CD14-positive monocyte (primary cell): ENCODE measurements around the gene PITPNM1. TPM values are rescaled to one million over a fixed set of nuclear protein-coding genes. Genes with fewer than 3 reads are reported as not detected.

Source experiments
- DNase-seq, 3 donors: peaks; one replicate each; pipeline ENCODE4 v3.0.0-alpha.2; 2011 to 2022
- H2AFZ ChIP-seq: 2 replicates; pipeline ENCODE4 v1.6.0; 2012; ENCODE audit warnings: mild to moderate bottlenecking, low read depth, low read length, inconsistent platforms; ENCODE audit not compliant: insufficient read depth, poor library complexity, severe bottlenecking
- H3K27ac ChIP-seq, 2 donors: 1 replicate in 1 of 2; 2 replicates in 1 of 2; pipeline ENCODE4 v1.5.1; 2012 to 2013; ENCODE audit warnings: low read length in 2 of 2, control low read depth in 1 of 2, inconsistent platforms in 1 of 2, low read depth in 1 of 2, mild to moderate bottlenecking in 1 of 2
- H3K27me3 ChIP-seq, 2 donors: one replicate each; pipeline versions ENCODE4 v1.6.0 to v1.6.1; 2011 to 2013; ENCODE audit warnings: low read length in 2 of 2; ENCODE audit not compliant: control insufficient read depth in 2 of 2, insufficient read depth in 2 of 2
- H3K36me3 ChIP-seq, 2 donors: replicated peaks in 1 of 2; 1 replicate in 1 of 2; 2 replicates in 1 of 2; pipeline versions ENCODE4 v1.5.1 to v1.6.1; 2012 to 2013; ENCODE audit warnings: low read length in 2 of 2, control low read depth in 1 of 2, inconsistent platforms in 1 of 2, mild to moderate bottlenecking in 1 of 2; ENCODE audit not compliant: insufficient read depth in 2 of 2, control insufficient read depth in 1 of 2
- H3K4me1 ChIP-seq, 2 donors: 1 replicate in 1 of 2; 2 replicates in 1 of 2; pipeline versions ENCODE4 v1.5.1 to v1.6.1; 2012 to 2013; ENCODE audit warnings: low read length in 2 of 2, control low read depth in 1 of 2, inconsistent platforms in 1 of 2, mild to moderate bottlenecking in 1 of 2, moderate library complexity in 1 of 2; ENCODE audit not compliant: insufficient read depth in 2 of 2, control insufficient read depth in 1 of 2
- H3K4me2 ChIP-seq: replicated peaks from 2 replicates; pipeline ENCODE3; 2012; ENCODE audit warnings: low read length, moderate library complexity, mild to moderate bottlenecking; ENCODE audit not compliant: poor library complexity, severe bottlenecking; ENCODE audit errors: extremely low read depth
- H3K4me3 ChIP-seq, 3 experiments: fragments of 200-600 bp in 1 of 3; sonication (generic) in 1 of 3; replicated peaks in 1 of 3; 1 replicate in 2 of 3; 2 replicates in 1 of 3; pipeline ENCODE4 v1.5.1; 2011 to 2013; ENCODE audit warnings: low read length in 3 of 3, mild to moderate bottlenecking in 3 of 3, control low read depth in 2 of 3, low read depth in 2 of 3, inconsistent platforms in 1 of 3, moderate library complexity in 1 of 3
- H3K79me2 ChIP-seq: 2 replicates; pipeline ENCODE4 v1.6.0; 2012; ENCODE audit warnings: mild to moderate bottlenecking, control low read depth, inconsistent platforms, low read length, moderate library complexity; ENCODE audit not compliant: insufficient read depth
- H3K9ac ChIP-seq: 2 replicates; pipeline ENCODE4 v1.6.0; 2017; ENCODE audit warnings: low read length, mild to moderate bottlenecking; ENCODE audit not compliant: insufficient read depth, poor library complexity, severe bottlenecking
- H3K9me3 ChIP-seq, 2 donors: replicated peaks in 1 of 2; 1 replicate in 1 of 2; 2 replicates in 1 of 2; pipeline versions ENCODE4 v1.5.1 to v1.6.1; 2012 to 2013; ENCODE audit warnings: low read length in 2 of 2, control low read depth in 1 of 2; ENCODE audit not compliant: control insufficient read depth in 1 of 2, insufficient read depth in 1 of 2
- H4K20me1 ChIP-seq: 2 replicates; pipeline ENCODE4 v1.6.0; 2012; ENCODE audit warnings: mild to moderate bottlenecking, low read length, control low read depth, moderate library complexity; ENCODE audit not compliant: insufficient read depth
- H3K27ac Mint-ChIP-seq, 7 donors: one replicate each; pipeline ENCODE4 v1.8.0; 2020; ENCODE audit warnings: mild to moderate bottlenecking in 7 of 7, mixed read lengths in 7 of 7, moderate library complexity in 6 of 7, inconsistent platforms in 2 of 7
- H3K27me3 Mint-ChIP-seq, 3 donors: one replicate each; pipeline ENCODE4 v1.8.0; 2021 to 2022; ENCODE audit warnings: low read depth in 3 of 3, mild to moderate bottlenecking in 3 of 3, mixed read lengths in 3 of 3, moderate library complexity in 3 of 3, inconsistent platforms in 1 of 3
- H3K36me3 Mint-ChIP-seq, 2 donors: one replicate each; pipeline ENCODE4 v1.8.0; 2020; ENCODE audit warnings: mixed read lengths in 2 of 2, inconsistent platforms in 1 of 2, mild to moderate bottlenecking in 1 of 2
- H3K4me1 Mint-ChIP-seq: one replicate; pipeline ENCODE4 v1.8.0; 2020; ENCODE audit warnings: mild to moderate bottlenecking, mixed read lengths
- H3K4me3 Mint-ChIP-seq, 2 donors: one replicate each; pipeline ENCODE4 v1.8.0; 2020; ENCODE audit warnings: mild to moderate bottlenecking in 2 of 2, mixed read lengths in 2 of 2, moderate library complexity in 1 of 2
- H3K9me3 Mint-ChIP-seq, 7 donors: one replicate each; pipeline ENCODE4 v1.8.0; 2020 to 2022; ENCODE audit warnings: mixed read lengths in 7 of 7, mild to moderate bottlenecking in 6 of 7, moderate library complexity in 6 of 7, inconsistent platforms in 2 of 7
- CTCF ChIP-seq: fragments of 200-600 bp; IDR thresholded peaks from one replicate; pipeline ENCODE4 v1.8.0; 2022; ENCODE audit warnings: antibody characterized with exemption, mild to moderate bottlenecking
- WGBS: methylation state at CpG from one replicate; pipeline ENCODE4 v1.1.5; 2013; ENCODE audit warnings: missing lambda C conversion rate; ENCODE audit not compliant: insufficient coverage; 5-methylcytosine and 5-hydroxymethylcytosine counted together
- intact Hi-C, 2 donors: fragments of 100-400 bp; cut with micrococcal nuclease; formaldehyde crosslinking; loops; one replicate each; pipeline versions ENCODE4 v1.15.0 to v1.15.1; 2023
- polyA plus RNA-seq, 3 donors: library from polyadenylated mRNA; depleted of rRNA in 1 of 3; unstranded in 2 of 3; stranded (reverse) in 1 of 3; fragments of 300-500 nt in 2 of 3; fragments of >200 nt in 1 of 3; fragmentation: Illumina TruSeq in 2 of 3; gene quantifications; 1 replicate in 2 of 3; 2 replicates in 1 of 3; pipeline ENCODE4 v1.2.3, GENCODE V29; 2012 to 2021

PITPNM1 gene
- polyA plus RNA-seq, 3 donors: 11.7 to 122 (median 22.2) TPM

GRCh38 chr11:67484847-67485311 is 20.3 kb downstream of the PITPNM1 start:
- H3K36me3 Mint-ChIP-seq: peaks cover 37% of the 10 kb centered on the region in 2 donors
- peaks cover 40% of the 10 kb centered on the region for H3K4me1 Mint-ChIP-seq
- H3K27ac Mint-ChIP-seq: peak overlapping the region; percentile 59 to 91 (median 88)
- TF ChIP-seq CTCF: no peak
- peaks cover 0 to 7% (median 2%) of the 10 kb centered on the region in 7 donors for H3K9me3 Mint-ChIP-seq
- DNase-seq: peak; percentile 61 to 75 (median 65)
- Histone ChIP-seq H2AFZ (peak overlapping the region; percentile 47), H3K4me1 (peaks cover 44 to 48% of the 10 kb centered on the region in 2 donors), H3K79me2 (peaks cover 40% of the 10 kb centered on the region), H3K9ac (no peak overlapping the region), H3K36me3 (peaks cover 22 to 36% of the 10 kb centered on the region in 2 donors), H3K9me3 (no peaks in the 10 kb centered on the region), H3K27ac (peak overlapping the region; percentile 36 to 40), H3K27me3 (no peaks in the 10 kb centered on the region), H3K4me2 (peak overlapping the region; percentile 62), H3K4me3 (peak overlapping the region in 1 of 3 experiments; percentile 80), H4K20me1 (peaks cover 59% of the 10 kb centered on the region)
- intact Hi-C loops: no loop called here
- 0% methylated on average over 4 of the region's 11 CpGs for WGBS
- peak overlapping the region; percentile 73 to 88 for H3K4me3 Mint-ChIP-seq
- H3K27me3 Mint-ChIP-seq: peaks cover 0 to 2% (median 0%) of the 10 kb centered on the region in 3 donors

GRCh38 chr11:67483831-67484665 is 21.1 kb downstream of the PITPNM1 start:
- DNase-seq: no peak
- peaks cover 0 to 7% (median 2%) of the 10 kb centered on the region in 7 donors for H3K9me3 Mint-ChIP-seq
- 88% methylated on average over 11 of the region's 16 CpGs for WGBS
- Histone ChIP-seq H3K4me3 (peak overlapping the region in 1 of 3 experiments; percentile 80), H3K4me2 (peak overlapping the region; percentile 62), H2AFZ (no peak overlapping the region), H3K27ac (peak overlapping the region in 1 of 2 donors; percentile 36), H3K4me1 (peaks cover 44 to 48% of the 10 kb centered on the region in 2 donors), H3K36me3 (peaks cover 14 to 27% of the 10 kb centered on the region in 2 donors), H3K27me3 (no peaks in the 10 kb centered on the region), H3K9ac (no peak overlapping the region), H3K9me3 (no peaks in the 10 kb centered on the region), H3K79me2 (peaks cover 40% of the 10 kb centered on the region), H4K20me1 (peaks cover 51% of the 10 kb centered on the region)
- peaks cover 2 to 3% (median 2%) of the 10 kb centered on the region in 3 donors for H3K27me3 Mint-ChIP-seq
- H3K36me3 Mint-ChIP-seq: peaks cover 31% of the 10 kb centered on the region in 2 donors
- H3K4me3 Mint-ChIP-seq: peak overlapping the region; percentile 88
- H3K4me1 Mint-ChIP-seq: peaks cover 40% of the 10 kb centered on the region
- TF ChIP-seq CTCF: no peak
- intact Hi-C loops: loop anchor here in 1 of 2 donors (1.0 kb wide), 1 partner anchor 22 kb away; no protein-coding TSS in a partner anchor
- H3K27ac Mint-ChIP-seq: peak overlapping the region; percentile 59 to 91 (median 88)
